ENCODE measurements around the gene RIPOR2. TPM values are rescaled to one million over a fixed set of nuclear protein-coding genes. Genes with fewer than 3 reads are reported as not detected.
"Not testable (repeated sequence)": the region's sequence is repeated elsewhere in the genome, so short reads cannot be mapped to it uniquely, and the experiment has no call there.

The RIPOR2 gene
- total and polyA plus RNA-seq, 2 experiments from 2014 or later, result 9.5 to 22.5 TPM

GRCh38 chr6:24754378-24754777 is 181.4 kb downstream of the RIPOR2 start:
- not testable (repeated sequence) for H3K27ac ChIP-seq (ENCODE audit: low read depth); H3F3A ChIP-seq (replicated peaks; ENCODE audit: low read depth); H3K36me3 Mint-ChIP-seq (ENCODE audit: low read depth); H3K36me3 ChIP-seq (ENCODE audit: insufficient read depth); H3K4me1 ChIP-seq (ENCODE audit: insufficient read depth); H3K27me3 Mint-ChIP-seq (ENCODE audit: insufficient read depth, low read depth, poor library complexity); H3K4me2 ChIP-seq; H3K9me3 Mint-ChIP-seq; H4K20me1 ChIP-seq (replicated peaks; ENCODE audit: insufficient read depth); H3K4me3 Mint-ChIP-seq; H3K79me2 ChIP-seq (replicated peaks; ENCODE audit: insufficient read depth); ATAC-seq; H3K27ac Mint-ChIP-seq; H3K27me3 ChIP-seq (ENCODE audit: insufficient read depth); DNase-seq (ENCODE audit: low spot score); H3K4me1 Mint-ChIP-seq; H2AFZ ChIP-seq; H3K4me3 ChIP-seq; H3K9me2 ChIP-seq (ENCODE audit: insufficient read depth)

Other genes starting within 250 kb of the RIPOR2 start
- 78.4 and 79.9 TPM in 2 replicates for gene C6orf62, start 216.8 kb downstream of the RIPOR2 start, total RNA-seq (2014; rRNA removed; shearing (Covaris generic))
- 63.1 and 66.7 TPM in 2 replicates for gene C6orf62, start 216.8 kb downstream of the RIPOR2 start, polyA plus RNA-seq (2016; fragmentation: Nextera tagmentation; extraction: Ambion mirVana)
- 88.2 and 89.1 TPM in 2 replicates for gene GMNN, start 161.0 kb downstream of the RIPOR2 start, total RNA-seq (2014; rRNA removed; shearing (Covaris generic))
- gene GMNN, start 161.0 kb downstream of the RIPOR2 start, polyA plus RNA-seq (2016; fragmentation: Nextera tagmentation; extraction: Ambion mirVana), result 183 and 202 TPM in 2 replicates
- not detected in 2 replicates for gene ARMH2, start 137.0 kb downstream of the RIPOR2 start, total RNA-seq (2014; rRNA removed; shearing (Covaris generic))
- gene ARMH2, start 137.0 kb downstream of the RIPOR2 start, polyA plus RNA-seq (2016; fragmentation: Nextera tagmentation; extraction: Ambion mirVana), result not detected in 2 replicates

Data from GM23338 (cell line).